NCI-H345 (cell line): ENCODE measurements around the gene ABL1.
"Not testable (repeated sequence)": the region's sequence is repeated elsewhere in the genome, so short reads cannot be mapped to it uniquely, and the experiment has no call there.

Experiments
- DNase-seq: peaks from one replicate; lab custom pipeline; 2025; lab: John Stamatoyannopoulos, UW

Gene ABL1

GRCh38 chr9:130825351-130825651 is 9.8 kb upstream of the ABL1 start:
- no peak for DNase-seq

GRCh38 chr9:130825809-130826208 is 9.2 kb upstream of the ABL1 start:
- no peak for DNase-seq

GRCh38 chr9:130829762-130830161 is 5.3 kb upstream of the ABL1 start:
- no peak for DNase-seq

GRCh38 chr9:130830231-130830760 is 4.8 kb upstream of the ABL1 start:
- DNase-seq: no peak

GRCh38 chr9:130831077-130831476 is 4.0 kb upstream of the ABL1 start:
- DNase-seq: no peak

GRCh38 chr9:130833031-130833990 is 1.7 kb upstream of the ABL1 start:
- DNase-seq: no peak

GRCh38 chr9:130835441-130836298 is 616 bp downstream of the ABL1 start:
- DNase-seq: peak; percentile 38

GRCh38 chr9:130837002-130837511 is 2.0 kb downstream of the ABL1 start:
- DNase-seq: no peak

- no peak for DNase-seq
Observed at GRCh38 chr9:130837643-130838042, 2.6 kb downstream of the ABL1 start.

GRCh38 chr9:130839132-130840111 is 4.4 kb downstream of the ABL1 start:
- DNase-seq: no peak

- DNase-seq: no peak
Observed at GRCh38 chr9:130842545-130842944, 7.5 kb downstream of the ABL1 start.

- DNase-seq: no peak
Observed at GRCh38 chr9:130843049-130843908, 8.2 kb downstream of the ABL1 start.

GRCh38 chr9:130844044-130844451 is 9.0 kb downstream of the ABL1 start:
- DNase-seq: no peak

GRCh38 chr9:130845254-130845653 is 10.2 kb downstream of the ABL1 start:
- DNase-seq: no peak

- DNase-seq: no peak
Observed at GRCh38 chr9:130845901-130846481, 10.9 kb downstream of the ABL1 start.

GRCh38 chr9:130846487-130847305 is 11.6 kb downstream of the ABL1 start:
- no peak for DNase-seq

GRCh38 chr9:130847306-130848217 is 12.5 kb downstream of the ABL1 start:
- DNase-seq: no peak

- not testable (repeated sequence) for DNase-seq
Observed at GRCh38 chr9:130848514-130848913, 13.5 kb downstream of the ABL1 start.
